Hepatic stellate cell (primary cell): Measurements from ENCODE around the gene TEKT1.
"Not testable (repeated sequence)": the region's sequence is repeated elsewhere in the genome, so short reads cannot be mapped to it uniquely, and the experiment has no call there.

ENCODE experiments used
- DNase-seq: peaks from one replicate; pipeline ENCODE4 v3.0.0; 2011; ENCODE audit warnings: low spot score

The TEKT1 gene

DNA sequence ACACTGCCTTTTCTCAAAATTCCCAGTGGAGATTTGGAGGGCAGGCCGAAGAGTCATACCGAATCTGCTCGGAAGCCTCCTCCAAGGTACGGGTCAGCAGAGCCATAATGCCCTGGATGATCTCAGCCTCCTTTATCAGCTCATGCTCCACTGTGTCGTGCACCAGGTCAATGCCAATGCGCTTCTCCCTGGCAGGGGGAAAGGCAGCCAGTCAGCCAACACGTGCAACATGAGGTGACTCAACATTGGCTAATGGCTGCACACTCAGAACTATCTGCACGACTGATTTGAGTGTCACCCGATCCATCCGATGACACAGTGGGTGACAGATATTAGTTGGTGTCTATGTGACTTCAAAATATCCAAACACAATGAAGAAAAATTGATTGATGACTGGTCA is 15.8 kb downstream of the TEKT1 start:
- no peak for DNase-seq

DNA sequence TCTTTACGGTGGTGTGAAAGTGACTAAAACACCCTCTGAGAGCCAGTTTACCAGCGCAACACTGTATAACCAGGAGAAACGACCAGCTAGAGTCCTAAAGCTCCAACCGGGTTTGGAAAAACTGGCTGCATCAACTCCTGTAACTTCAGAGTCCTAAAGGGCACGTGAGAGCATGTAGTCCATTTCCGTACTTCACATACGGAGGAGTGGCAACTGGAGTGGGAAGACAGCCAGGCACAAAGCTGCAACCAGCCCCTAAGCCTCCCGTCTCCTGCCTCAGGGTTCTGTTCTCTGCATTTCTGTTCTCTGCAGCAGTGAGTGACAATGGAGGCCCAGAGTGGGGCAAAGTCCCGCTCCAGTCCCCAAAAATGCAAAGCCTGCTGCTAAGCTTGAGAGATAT is 19.2 kb downstream of the TEKT1 start:
- DNase-seq = no peak

GRCh38 chr17:6811510-6811909 is 20.0 kb downstream of the TEKT1 start:
- no peak for DNase-seq

- DNase-seq = no peak
These were observed 31.0 kb downstream of the TEKT1 start for GRCh38 chr17:6800422-6801027.

GRCh38 chr17:6799738-6800137 is 31.8 kb downstream of the TEKT1 start:
- DNase-seq = no peak

- DNase-seq = no peak
These were observed 33.7 kb downstream of the TEKT1 start for GRCh38 chr17:6797718-6798351.

GRCh38 chr17:6796887-6797490 is 34.5 kb downstream of the TEKT1 start:
- DNase-seq = no peak

GRCh38 chr17:6796017-6796886 is 35.3 kb downstream of the TEKT1 start:
- DNase-seq = no peak

GRCh38 chr17:6793748-6794493 is 37.6 kb downstream of the TEKT1 start:
- DNase-seq = no peak

- no peak for DNase-seq
These were observed 42.4 kb downstream of the TEKT1 start for GRCh38 chr17:6789146-6789545.

DNA sequence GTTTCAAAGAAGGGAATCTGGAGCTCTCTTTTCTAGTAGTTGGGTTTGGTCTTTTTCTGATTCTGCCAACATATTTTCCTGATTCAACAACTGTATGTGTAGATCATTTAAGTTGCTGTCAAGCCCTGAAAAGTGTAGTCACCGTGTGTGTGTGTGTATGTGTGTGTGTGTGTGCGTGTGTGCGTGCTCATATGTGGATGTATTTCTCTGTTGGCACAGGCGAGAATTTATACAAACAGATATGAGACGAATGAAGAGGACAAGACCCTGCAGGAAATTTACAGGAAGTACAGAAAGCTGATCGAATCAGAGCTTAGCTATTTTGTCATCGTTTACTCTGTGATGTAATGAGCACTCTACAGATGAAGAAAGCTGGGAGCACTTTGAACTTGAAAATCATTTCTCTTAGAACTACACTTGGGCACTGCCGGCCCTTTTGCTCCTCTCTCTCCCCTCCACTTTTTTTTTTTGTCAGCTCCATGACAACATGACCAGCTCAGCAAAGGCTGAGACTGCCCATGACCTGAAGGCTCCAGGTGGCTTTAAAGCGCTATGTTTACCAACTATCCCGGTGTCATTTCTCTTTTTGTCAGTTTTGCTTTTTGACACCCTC is 44.3 kb downstream of the TEKT1 start:
- DNase-seq = no peak

GRCh38 chr17:6786618-6787017 is 44.9 kb downstream of the TEKT1 start:
- DNase-seq = no peak

DNA sequence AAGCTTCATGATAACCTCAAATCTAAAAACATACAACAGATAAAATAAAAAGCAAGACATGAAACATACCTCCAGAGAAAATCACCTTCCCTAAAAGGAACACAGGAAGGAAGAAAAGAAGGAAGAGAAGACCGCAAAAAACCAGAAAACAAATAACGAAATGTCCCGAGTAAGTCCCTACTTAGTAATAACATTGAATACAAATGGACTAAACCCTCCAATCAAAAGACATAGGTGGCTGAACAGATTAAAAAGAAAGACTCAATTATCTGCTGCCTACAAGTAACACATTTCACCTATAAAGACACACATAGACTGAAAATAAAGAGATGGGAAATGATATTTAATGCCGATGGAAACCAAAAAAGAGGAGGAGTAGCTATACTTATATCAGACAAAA is 49.3 kb downstream of the TEKT1 start:
- no peak for DNase-seq

DNA sequence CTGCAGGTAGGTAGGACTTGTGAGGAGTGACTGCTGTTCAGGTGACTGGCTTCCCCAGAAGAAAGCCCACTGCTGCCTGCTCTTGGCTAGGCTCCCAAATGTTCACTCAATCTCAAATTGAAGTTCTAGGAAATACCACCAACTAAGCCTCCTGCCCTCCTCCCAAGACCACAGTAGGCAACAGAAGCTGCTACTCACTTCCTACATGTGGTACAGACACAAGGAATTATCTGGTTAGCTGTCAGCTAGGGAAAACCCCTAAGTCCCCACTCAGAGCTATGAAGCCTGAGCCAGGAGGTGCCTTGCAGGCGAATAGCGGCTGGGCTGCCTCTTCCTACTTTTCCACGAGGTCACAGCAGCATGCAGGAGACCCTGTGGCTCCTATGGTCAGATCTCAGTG is 50.6 kb downstream of the TEKT1 start:
- no peak for DNase-seq

DNA sequence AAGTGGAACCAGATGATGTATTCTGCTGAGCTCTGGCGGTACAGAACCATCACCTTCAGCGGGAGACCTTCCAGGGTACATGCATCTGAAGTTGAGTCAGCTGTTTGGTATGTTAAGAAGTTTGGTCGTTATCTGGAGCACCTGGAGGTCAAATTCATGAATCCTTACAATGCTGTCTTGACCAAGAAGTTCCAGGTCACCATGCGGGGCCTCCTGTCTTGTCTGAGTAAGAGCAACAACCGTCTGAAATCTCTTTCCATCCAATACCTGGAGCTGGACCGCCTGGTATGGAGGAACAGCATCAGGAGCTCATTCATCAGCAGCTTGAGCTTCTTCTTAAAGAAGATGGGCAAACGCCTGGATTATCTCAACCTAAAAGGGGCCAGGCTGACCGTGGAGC is 51.5 kb downstream of the TEKT1 start:
- DNase-seq = no peak

- no peak for DNase-seq
These were observed 52.1 kb downstream of the TEKT1 start for GRCh38 chr17:6779411-6779810.

- no peak for DNase-seq
These were observed 55.6 kb downstream of the TEKT1 start, which contains the start of gene FBXO39 for GRCh38 chr17:6775871-6776405. Gene FBXO39, plus strand, starts transcription at chr17:6776215. Its CDS starts 3,654 bp downstream, at chr17:6779869.

DNA sequence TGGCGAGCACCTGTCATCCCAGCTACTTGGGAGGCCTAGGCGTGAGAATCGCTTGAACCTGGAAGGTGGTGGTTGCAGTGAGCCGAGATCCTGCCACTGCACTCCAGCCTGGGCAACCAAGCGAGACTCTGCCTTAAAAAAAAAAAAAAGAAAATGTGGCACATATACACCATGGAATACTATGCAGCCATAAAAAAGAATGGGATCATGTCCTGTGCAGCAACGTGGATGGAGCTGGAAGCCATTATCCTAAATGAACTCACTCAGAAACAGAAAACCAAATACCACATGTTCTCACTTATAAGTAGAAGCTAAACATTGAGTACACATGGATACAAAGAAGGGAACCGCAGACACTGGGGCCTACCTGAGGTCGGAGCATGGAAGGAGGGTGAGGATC is 56.6 kb downstream of the TEKT1 start:
- DNase-seq = not testable (repeated sequence)

GRCh38 chr17:6772016-6772415 is 59.5 kb downstream of the TEKT1 start:
- no peak for DNase-seq

DNA sequence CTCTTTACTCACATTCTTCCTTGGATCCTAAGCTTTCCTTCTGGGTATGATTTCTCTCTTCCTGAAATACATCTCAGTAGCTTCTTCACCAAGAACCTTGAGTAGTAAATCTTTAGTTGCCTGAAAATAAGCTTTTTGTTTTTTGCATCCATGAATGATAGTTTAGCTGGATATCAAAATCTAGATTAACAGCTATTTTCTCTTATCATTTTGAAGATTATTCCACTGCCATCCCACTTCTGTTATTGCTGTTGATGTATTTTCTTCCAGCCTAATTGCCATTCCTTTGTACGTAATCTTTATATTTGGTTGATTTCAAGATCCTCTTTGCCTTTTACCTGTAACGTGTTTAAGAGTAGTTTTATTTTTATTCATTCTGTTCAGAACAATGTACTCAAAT is 63.1 kb downstream of the TEKT1 start:
- DNase-seq = no peak

DNA sequence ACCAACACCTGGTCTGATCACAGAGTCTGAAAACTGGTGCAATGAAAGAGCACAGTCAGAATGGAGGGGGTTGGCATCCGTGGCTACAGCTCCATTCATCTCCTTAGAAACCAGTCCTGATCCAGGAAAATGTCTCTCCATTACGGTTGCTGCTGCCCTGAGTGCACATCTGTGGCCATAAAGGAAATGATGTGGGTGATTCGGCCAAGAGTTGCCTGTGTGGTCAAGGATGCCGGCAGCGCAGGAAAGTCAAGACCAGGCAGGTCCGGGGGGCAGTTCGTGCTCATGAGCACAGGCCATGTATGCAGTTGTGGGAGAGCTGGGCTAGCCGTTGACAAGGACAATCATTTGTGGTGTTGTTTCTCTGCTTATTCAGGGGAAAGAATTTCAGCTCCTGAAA is 69.8 kb downstream of the TEKT1 start:
- no peak for DNase-seq
